ENCODE measurements around the gene DHTKD1. TPM values are rescaled to one million over a fixed set of nuclear protein-coding genes. Genes with fewer than 3 reads are reported as not detected.

The DHTKD1 gene
- total RNA-seq: 10 to 100 TPM; 22.3 to 35.7 (median 31.9) TPM

DNA sequence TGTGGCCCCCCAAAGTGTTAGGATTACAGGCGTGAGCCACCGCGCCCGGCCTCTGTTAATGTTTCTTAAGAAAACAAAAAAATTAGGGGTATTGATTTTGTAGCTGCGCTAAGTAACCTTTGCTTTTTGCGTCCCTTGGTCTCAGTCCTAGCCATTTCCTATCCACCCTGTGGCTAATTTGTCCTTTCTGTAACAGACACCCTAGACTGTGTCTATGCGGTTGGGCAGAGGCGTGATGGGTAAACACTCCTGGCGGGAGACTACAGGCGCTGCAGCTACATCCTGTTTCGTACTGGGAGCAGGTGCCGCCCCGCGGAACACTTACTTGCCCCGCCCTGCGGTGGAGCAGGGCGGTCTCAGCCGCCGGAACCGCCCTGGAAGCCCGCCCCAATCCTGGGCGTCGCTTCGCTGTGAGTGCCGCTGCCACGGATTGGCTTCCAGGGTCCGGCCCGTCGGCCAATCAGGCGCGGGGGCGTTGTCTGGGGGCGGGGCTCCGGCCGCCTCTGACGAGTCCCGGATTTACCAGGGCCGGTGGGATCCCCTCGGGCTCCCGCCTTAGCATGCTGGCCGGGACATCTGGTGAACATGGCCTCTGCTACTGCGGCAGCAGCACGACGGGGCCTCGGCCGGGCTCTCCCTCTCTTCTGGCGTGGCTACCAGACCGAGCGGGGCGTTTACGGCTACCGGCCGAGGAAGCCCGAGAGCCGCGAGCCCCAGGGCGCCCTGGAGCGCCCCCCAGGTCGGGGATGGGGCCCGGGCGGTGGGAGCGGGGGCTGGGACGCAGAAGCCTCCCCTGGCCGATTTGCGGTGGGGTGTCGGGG is at the start of gene DHTKD1:
Gene DHTKD1 (plus strand): TSS at position 506 of the 821 bp plus-strand sequence. CDS start 80 bp downstream, at position 586.
- peak; percentile 15 for TF ChIP-seq POLR2A (IDR thresholded peaks at IDR 0.05)
- TF ChIP-seq POLR2AphosphoS5 (IDR thresholded peaks at IDR 0.05): peak; percentile 9 to 46 (median 21)
- peak in 2 of 3 donors; percentile 69 to 77 for TF ChIP-seq CTCF (IDR thresholded peaks at IDR 0.05)
- peak within 1 kb of the TSS; percentile 89 to 90 for H3K27ac ChIP-seq
- no peaks in the 10 kb centered on the region for H3K27me3 ChIP-seq
- H3K36me3 ChIP-seq: no peaks in the 10 kb centered on the region
- peak within 1 kb of the TSS; percentile 71 to 100 (median 100) for H3K4me3 ChIP-seq
- peak; percentile 97 to 98 for DNase-seq (ENCODE audit: low spot score in 2 of 2)
- intact Hi-C loops (cut with DNase I; ENCODE audit: low total_unique reads): no loop called here
- no peaks in the 10 kb centered on the region for H3K4me1 ChIP-seq
- H3K9me3 ChIP-seq: no peaks in the 10 kb centered on the region

DNA sequence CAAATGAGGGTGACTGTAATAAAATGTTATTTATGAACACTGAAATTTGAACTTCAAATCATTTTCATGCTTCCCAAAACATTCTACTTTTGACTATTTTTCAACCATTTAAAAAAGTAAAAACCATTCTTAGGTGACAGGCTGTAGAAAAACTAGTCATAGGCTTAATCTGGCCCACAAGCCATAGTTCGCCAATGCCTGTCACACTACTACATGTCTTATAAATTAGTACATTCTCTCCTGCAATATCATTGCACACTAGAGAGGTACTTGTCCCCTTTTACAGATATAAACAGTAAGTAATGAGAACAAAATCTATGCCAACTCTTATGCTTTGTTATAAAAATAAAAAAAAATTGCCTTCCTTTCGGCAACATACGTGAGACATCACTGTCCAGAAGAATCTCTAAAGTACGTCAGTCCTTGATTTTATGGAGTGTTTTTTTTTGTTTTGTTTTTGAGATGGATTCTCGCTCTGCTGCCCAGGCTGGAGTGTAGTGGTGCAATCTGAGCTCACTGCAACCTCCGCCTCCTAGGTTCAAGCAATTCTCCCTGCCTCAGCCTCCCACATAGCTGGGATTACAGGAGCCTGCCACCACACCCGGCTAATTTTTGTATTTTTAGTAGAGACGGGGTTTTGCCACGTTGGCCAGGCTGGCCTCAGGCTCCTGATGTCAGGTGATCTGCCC is 49.3 kb upstream of the DHTKD1 start:
- Histone ChIP-seq H3K9me3 (no peaks in the 10 kb centered on the region), H3K27me3 (no peaks in the 10 kb centered on the region), H3K4me3 (no peak overlapping the region), H3K27ac (no peak overlapping the region), H3K4me1 (no peaks in the 10 kb centered on the region), H3K36me3 (no peaks in the 10 kb centered on the region)
- DNase-seq (ENCODE audit: low spot score in 2 of 2): no peak
- intact Hi-C loops (cut with DNase I; ENCODE audit: low total_unique reads): no loop called here
- no peak for TF ChIP-seq POLR2AphosphoS5 (IDR thresholded peaks at IDR 0.05)
- TF ChIP-seq CTCF (IDR thresholded peaks at IDR 0.05): no peak
- TF ChIP-seq POLR2A (IDR thresholded peaks at IDR 0.05): no peak

DNA sequence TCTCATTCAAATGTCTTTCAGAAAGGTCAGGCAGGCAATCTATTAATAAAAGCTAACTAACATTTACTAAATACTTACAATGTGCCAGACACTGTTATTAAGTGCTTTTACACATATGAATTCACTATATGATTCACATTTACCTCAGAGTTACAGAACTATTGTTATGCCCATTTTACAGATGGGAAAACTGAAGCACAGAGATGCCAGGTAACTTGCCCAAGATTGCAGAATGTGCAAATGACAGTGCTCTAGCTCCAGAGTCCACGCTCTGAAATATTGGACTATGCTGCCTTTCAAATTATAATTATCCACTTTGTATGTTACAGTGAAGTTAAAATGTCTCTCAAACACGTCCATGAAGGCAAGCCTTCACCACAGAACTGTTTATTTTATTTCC is 48.2 kb upstream of the DHTKD1 start:
- intact Hi-C loops (cut with DNase I; ENCODE audit: low total_unique reads): loop anchor here (2.0 kb wide), 1 partner anchor 20 kb away; no protein-coding TSS in a partner anchor

GRCh38 chr10:12022580-12023257 is 46.0 kb upstream of the DHTKD1 start:
- no peaks in the 10 kb centered on the region for H3K9me3 ChIP-seq
- no peaks in the 10 kb centered on the region for H3K36me3 ChIP-seq
- intact Hi-C loops (cut with DNase I; ENCODE audit: low total_unique reads): no loop called here
- H3K27ac ChIP-seq: no peak overlapping the region
- TF ChIP-seq POLR2A (IDR thresholded peaks at IDR 0.05) (no peak), POLR2AphosphoS5 (IDR thresholded peaks at IDR 0.05) (no peak), CTCF (IDR thresholded peaks at IDR 0.05) (no peak)
- H3K4me3 ChIP-seq: no peak overlapping the region
- H3K27me3 ChIP-seq: no peaks in the 10 kb centered on the region
- H3K4me1 ChIP-seq: no peaks in the 10 kb centered on the region
- DNase-seq (ENCODE audit: low spot score in 2 of 2): no peak

More for the DNA sequence above, 48.2 kb upstream of the DHTKD1 start:
- Histone ChIP-seq H3K4me3 (no peak overlapping the region), H3K9me3 (no peaks in the 10 kb centered on the region), H3K27ac (no peak overlapping the region), H3K36me3 (no peaks in the 10 kb centered on the region), H3K4me1 (no peaks in the 10 kb centered on the region), H3K27me3 (no peaks in the 10 kb centered on the region)
- no peak for DNase-seq (ENCODE audit: low spot score in 2 of 2)
- no peak for TF ChIP-seq POLR2AphosphoS5 (IDR thresholded peaks at IDR 0.05)

DNA sequence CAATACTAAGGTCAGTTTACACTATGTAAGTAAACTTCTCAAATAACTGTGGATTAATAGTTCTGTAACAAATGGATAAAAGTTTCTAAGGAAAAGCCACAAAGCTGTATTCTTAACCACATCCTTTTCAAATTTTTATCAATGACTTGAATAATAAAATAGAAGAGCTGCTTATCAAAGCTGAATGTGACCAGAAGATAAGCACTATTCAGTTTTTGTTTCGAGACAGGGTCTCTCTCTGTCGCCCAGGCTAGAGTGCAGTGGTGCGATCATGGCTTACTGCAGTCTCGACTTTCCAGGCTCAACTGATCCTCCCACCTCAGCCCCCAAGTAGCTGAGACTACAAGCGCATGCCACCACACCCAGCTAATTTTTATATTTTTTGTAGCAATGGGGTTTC is 43.2 kb upstream of the DHTKD1 start:
- Histone ChIP-seq H3K27me3 (no peaks in the 10 kb centered on the region), H3K36me3 (peaks cover 10% of the 10 kb centered on the region), H3K27ac (no peak overlapping the region), H3K4me1 (no peaks in the 10 kb centered on the region), H3K4me3 (no peak overlapping the region), H3K9me3 (no peaks in the 10 kb centered on the region)
- intact Hi-C loops (cut with DNase I; ENCODE audit: low total_unique reads): no loop called here
- DNase-seq (ENCODE audit: low spot score in 2 of 2): no peak
- TF ChIP-seq POLR2A (IDR thresholded peaks at IDR 0.05): no peak
- no peak for TF ChIP-seq POLR2AphosphoS5 (IDR thresholded peaks at IDR 0.05)
- no peak for TF ChIP-seq CTCF (IDR thresholded peaks at IDR 0.05)

Measured in breast epithelium (tissue), 4 donors.